NCI-H460 (cell line): ENCODE measurements around the gene MYO1F. TPM values are rescaled to one million over a fixed set of nuclear protein-coding genes. Genes with fewer than 3 reads are reported as not detected.
"Not testable (repeated sequence)": the region's sequence is repeated elsewhere in the genome, so short reads cannot be mapped to it uniquely, and the experiment has no call there.

Experiments used
- DNase-seq: peaks from one replicate; pipeline ENCODE4 v3.0.0-alpha.2; 2016; ENCODE audit warnings: low read depth; ENCODE audit errors: extremely low read depth
- polyA plus RNA-seq: library from polyadenylated mRNA; depleted of rRNA; stranded (reverse); fragments of >200 nt; gene quantifications from 2 replicates; pipeline ENCODE4 v1.2.3, GENCODE V29; 2014; cell fraction: nucleus; rRNA removed
- total RNA-seq: library from RNA; depleted of rRNA; stranded (reverse); fragments of >200 nt; shearing (Covaris generic); gene quantifications from 2 replicates; pipeline ENCODE4 v1.2.3, GENCODE V29; 2014; rRNA removed

MYO1F gene
- 0.15 and 0.23 TPM in 2 replicates for total RNA-seq
- 0.08 and 0.60 TPM in 2 replicates for polyA plus RNA-seq

DNA sequence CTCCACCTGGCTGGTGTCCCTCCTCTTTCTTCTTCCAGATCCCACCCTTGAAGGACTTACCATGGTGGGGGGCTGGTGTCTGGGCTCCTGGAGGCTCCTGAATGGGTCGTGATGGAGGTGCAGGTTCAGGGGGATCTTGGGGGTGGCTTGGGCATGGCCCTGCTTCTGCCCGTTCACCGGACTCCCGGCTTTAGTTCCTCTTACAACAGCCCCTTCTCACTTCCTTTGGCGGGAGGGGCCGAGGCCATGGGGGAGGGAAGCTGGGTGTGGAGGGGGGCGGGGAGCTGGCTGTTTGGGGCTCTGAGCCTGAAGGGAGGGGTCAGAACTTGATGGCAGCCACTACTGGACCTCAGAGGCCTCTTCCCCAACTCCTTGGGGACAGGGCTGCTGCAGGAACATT lies at the start of gene MYO1F:
TSS of gene MYO1F (minus strand) at position 196 of the 400 bp plus-strand sequence. CDS start at position 63, 133 bp downstream.
- no peak for DNase-seq

DNA sequence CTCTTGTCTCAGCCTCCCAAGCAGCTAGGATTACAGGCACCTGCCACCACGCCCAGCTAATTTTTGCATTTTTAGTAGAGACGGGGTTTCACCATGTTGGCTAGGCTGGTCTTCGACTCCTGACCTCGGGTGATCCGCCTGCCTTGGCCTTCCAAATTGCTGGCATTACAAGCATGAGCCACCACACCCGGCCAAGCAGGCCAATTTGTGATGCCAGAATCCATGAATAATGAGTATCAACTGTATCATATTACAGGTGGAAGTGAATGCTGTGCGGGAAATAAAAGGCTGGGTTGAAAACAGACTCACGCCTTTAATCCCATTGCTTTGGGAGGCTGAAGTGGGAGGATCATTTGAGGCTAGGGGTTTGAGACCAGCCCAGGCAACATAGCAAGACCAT lies 49.6 kb upstream of the MYO1F start:
- no peak for DNase-seq

GRCh38 chr19:8622886-8623285 lies 45.6 kb upstream of the MYO1F start:
- DNase-seq: not testable (repeated sequence)

- no peak for DNase-seq
Observed at GRCh38 chr19:8618751-8619150, 41.5 kb upstream of the MYO1F start.

DNA sequence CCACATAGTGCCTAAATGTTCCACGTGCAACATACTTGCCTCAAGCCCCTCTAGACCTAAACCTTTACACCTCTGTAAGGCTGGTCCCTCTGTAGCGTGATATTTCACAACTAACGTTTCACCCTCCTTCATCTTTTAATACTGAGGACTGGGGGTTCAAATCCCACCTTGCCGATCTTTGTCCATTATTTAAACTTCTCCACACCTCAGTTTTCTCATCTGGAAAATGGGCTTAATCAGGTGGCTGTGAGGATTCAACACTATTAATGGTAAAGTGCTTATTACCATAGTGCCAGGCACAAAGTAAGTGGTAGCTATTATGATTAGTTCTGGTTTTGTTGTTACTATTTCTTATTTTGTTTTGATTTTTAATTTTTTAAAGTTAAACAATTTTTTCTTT lies 40.7 kb upstream of the MYO1F start:
- DNase-seq: no peak

DNA sequence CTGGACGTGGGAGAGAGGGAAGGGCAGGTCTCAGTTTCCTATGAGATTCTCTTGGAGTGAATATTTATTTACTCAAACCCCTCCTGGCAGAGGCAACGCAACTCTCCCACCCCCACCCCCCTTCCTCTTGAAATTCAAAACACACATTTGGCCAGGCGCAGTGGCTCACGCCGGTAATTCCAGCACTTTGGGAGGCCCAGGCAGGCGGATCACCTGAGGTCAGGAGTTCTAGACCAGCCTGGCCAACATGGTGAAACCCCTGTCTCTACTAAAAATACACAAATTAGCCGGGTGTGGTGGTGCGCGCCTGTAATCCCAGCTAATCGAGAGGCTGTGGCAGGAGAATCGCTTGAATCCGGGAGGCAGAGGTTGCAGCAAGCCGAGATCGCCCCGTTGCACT lies 40.1 kb upstream of the MYO1F start:
- not testable (repeated sequence) for DNase-seq

DNA sequence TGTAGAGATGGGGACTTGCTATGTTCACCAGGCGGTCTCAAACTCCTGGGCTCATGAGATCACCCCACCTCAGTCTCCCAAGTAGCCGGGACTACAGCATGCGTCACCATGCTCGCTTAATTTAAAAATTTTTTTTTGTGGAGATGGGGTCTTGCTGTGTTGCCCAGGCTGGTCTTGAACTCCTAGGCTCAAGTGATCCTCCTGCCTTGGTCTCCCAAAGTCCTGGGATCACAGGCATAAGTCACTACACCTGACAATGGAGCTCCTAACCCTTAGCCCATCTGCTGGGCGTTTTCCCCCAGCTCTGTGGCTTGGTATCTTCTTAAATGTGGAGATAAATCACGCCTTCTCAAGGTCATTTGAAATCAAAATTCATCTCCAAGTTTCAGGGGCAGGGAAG lies 39.6 kb upstream of the MYO1F start:
- no peak for DNase-seq

DNA sequence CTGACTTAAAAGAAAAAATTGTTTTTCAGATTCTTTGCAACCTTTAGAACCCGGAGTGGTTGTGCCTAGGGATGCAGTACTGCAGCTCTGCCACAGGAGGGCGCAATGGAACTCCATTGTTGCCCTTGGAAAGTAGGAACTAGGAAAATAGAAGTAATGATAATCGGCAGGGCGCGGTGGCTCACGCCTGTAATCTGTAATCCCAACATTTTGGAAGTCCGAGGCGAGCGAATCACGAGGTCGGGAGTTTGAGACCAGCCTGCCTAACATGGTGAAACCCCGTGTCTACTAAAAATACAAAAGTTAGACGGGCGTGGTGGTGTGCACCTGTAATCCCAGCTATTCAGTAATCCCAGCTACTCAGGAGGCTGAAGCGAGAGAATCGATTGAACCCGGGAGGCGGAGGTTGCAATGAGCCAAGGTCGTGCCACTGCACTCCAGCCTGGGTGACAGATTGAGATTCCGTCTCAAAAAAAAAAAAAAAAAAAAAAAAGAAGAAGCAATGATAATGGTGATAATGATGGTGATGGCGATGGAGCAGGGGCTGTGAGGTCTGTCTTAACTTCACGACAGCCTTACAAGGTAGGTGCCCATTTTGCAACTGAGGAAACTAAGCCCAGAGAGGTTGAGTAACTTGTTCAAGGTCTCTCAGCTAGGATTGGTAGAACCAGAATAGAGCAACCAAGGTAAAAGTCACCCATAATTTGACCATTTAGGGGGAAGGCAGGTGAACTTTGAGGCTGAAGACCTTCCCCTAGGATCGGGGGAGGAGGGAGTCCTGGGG lies 38.8 kb upstream of the MYO1F start:
- peak; percentile 33 for DNase-seq

DNA sequence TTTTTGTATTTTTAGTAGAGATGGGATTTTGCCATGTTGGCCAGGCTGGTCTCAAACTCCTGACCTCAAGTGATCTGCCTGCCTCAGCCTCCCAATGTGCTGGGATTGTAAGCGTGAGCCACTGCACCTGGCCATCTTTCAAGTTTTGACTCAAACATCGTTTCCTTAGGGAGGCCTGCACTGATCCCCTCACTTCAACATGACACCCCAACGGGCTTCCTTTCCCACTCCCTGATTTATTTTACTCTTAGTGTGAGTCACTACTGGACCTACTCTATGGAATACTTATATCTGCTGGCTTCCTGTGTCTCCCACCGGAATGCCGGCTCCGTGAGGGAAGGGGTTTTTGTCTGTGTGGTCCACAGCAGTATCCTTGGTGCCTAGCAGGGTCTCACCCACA lies 37.8 kb upstream of the MYO1F start:
- no peak for DNase-seq

GRCh38 chr19:8614455-8614854 lies 37.2 kb upstream of the MYO1F start:
- DNase-seq: no peak

DNA sequence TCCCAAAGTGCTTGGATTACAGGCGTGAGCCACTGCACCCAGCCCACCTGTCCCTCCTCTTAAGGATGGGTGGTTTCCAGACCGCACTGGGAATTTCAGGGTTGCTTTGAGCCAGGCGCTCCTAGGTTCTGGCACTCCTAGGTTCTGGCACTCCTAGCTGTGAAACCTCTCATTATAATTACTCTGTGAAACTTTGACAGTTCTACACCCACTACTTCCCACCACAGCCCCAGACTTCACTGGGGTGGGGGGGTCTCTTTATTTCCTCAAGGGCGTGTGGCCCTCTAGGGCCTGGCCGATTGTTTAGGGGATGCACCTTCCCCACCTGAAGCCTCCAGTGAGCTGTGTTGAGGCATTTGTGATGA lies 35.5 kb upstream of the MYO1F start:
- no peak for DNase-seq

DNA sequence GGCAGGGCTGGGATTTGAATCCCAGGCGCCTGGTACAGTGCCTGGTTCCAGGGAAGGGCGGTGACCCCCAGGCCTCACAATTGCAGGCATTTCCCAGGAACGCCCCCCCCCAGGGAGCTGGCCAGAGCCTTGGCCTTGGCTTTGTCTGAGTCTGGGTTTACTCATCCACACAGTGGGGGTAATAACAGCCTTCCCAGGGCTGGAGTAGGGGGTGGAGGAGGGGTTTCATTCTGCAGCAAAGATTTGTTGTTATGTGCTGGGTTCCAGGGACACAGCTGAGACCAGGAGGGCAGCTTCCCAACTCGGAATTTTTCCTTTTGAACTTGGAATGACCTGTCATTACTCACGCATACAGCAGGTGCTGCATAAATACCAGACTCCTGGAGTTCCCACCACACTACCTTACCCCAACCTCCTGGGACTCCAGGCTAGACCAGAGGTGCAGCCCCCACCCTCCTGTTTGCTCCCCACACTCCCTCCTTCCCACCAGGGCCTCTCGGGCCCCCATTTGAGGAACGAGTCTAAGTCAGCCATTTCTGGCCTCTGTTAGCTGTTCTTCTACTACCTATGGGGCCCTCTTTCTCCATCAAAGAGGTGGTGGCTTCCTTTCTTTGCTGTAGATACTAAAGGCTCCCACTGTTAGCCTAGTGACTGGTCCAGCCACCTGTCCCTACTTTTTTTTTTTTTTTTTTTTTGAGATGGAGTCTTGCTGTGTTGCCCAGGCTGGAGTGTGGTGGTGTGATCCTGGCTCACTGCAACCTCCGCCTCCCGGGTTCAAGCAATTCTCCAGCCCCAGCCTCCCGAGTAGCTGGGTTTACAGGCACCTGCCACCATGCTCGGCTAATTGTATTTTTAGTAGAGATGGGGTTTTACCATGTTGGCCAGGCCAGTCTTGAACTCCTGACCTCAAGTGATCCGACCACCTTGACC lies 34.9 kb upstream of the MYO1F start:
- DNase-seq: no peak

GRCh38 chr19:8611391-8611876 lies 34.2 kb upstream of the MYO1F start:
- no peak for DNase-seq

DNA sequence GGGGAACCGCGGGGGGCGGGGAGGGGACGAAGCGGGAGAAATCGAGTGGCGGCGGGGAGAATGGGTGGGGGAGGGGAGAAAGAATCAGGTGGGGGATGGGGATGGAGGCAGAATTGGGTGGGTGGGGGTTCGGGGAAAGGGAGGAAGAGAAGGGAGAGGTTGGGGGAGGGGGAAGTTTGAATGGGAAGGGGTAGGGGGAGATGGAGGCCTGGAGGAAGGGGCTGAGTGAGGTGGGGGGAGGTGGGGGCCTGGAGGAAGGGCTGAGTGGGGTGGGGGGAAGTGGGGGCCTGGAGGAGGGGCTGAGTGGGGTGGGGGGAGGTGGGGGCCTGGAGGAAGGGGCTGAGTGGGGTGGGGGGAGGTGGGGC lies 33.7 kb upstream of the MYO1F start:
- no peak for DNase-seq

- DNase-seq: no peak
Observed at GRCh38 chr19:8610041-8610935, 33.0 kb upstream of the MYO1F start, which contains the start of gene ADAMTS10. TSS of gene ADAMTS10 (minus strand) at chr19:8610715. CDS start at chr19:8605710, 5,005 bp downstream.

- no peak for DNase-seq
Observed at GRCh38 chr19:8609279-8610040, 32.2 kb upstream of the MYO1F start.

- no peak for DNase-seq
Observed at GRCh38 chr19:8608941-8609278, 31.7 kb upstream of the MYO1F start.

DNA sequence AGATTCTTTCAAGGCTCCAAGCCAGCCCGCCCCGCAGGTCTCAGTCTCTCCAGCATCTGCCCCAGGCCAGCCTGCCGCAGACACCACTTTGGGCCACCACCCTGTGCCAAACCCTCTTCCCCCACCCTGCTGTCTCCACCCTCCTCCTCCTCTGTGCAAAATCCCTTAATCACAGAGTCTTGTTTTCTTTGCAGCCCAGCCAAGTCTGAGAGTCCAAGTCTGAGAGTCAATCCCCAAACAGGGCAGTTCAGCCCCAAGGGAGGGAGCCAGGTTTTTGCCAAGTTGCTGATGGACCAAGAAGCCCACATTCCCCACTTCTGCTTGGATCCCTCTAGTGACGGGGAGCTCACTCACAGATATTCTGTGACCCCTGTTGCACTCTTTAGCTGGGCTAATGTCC lies 30.1 kb upstream of the MYO1F start:
- no peak for DNase-seq

- no peak for DNase-seq
Observed at GRCh38 chr19:8605514-8605913, 28.3 kb upstream of the MYO1F start.

GRCh38 chr19:8601796-8602195 lies 24.6 kb upstream of the MYO1F start:
- no peak for DNase-seq
